Lower lobe of right lung (tissue), 2 donors: Measurements from ENCODE around the gene BRD7. TPM values are rescaled to one million over a fixed set of nuclear protein-coding genes. Genes with fewer than 3 reads are reported as not detected.

Experiments
- ATAC-seq, 2 donors: fragments of 200-7000 bp; cut with Tn5 transposase; one replicate each; pipeline ENCODE4 v1.9.1; 2020 to 2022; ENCODE audit warnings: mild to moderate bottlenecking in 2 of 2, moderate library complexity in 2 of 2
- DNase-seq: peaks from one replicate; pipeline ENCODE4 v3.0.0-alpha.2; 2020
- H3K27ac ChIP-seq: fragments of 200-600 bp; one replicate; pipeline ENCODE4 v1.8.0; 2022
- H3K27me3 ChIP-seq: fragments of 200-600 bp; one replicate; pipeline ENCODE4 v1.8.0; 2022; ENCODE audit warnings: low read depth
- H3K36me3 ChIP-seq: fragments of 200-600 bp; one replicate; pipeline ENCODE4 v1.8.0; 2022; ENCODE audit warnings: mild to moderate bottlenecking
- H3K4me1 ChIP-seq: fragments of 200-600 bp; one replicate; pipeline ENCODE4 v1.8.0; 2022
- H3K4me3 ChIP-seq: fragments of 200-600 bp; one replicate; pipeline ENCODE4 v1.8.0; 2022; ENCODE audit warnings: mild to moderate bottlenecking
- H3K9me3 ChIP-seq: fragments of 200-600 bp; one replicate; pipeline ENCODE4 v1.8.0; 2022
- intact Hi-C: fragments of 100-400 bp; cut with DNase I; formaldehyde crosslinking; loops from one replicate; pipeline ENCODE4 v1.11.0; 2022
- total RNA-seq: library from RNA; stranded (reverse); fragmentation: NEBNext Ultra II Directional; extraction: Animal tissue kit (Norgen Biotek cat#: 25700); gene quantifications from one replicate; pipeline ENCODE4 v1.2.1, GENCODE V29; 2021
- TF ChIP-seq, protein P1 (sequence below): fragments of 200-600 bp; IDR thresholded peaks from one replicate; pipeline ENCODE4 v1.8.0; 2022; ENCODE audit warnings: antibody characterized with exemption, mild to moderate bottlenecking
- donor health status: DM: no; HTN: yes; CAD: no; lungs with severe emphysema.

The BRD7 gene
- total RNA-seq, 1 donor from 2014 or later: 76.3 TPM

DNA sequence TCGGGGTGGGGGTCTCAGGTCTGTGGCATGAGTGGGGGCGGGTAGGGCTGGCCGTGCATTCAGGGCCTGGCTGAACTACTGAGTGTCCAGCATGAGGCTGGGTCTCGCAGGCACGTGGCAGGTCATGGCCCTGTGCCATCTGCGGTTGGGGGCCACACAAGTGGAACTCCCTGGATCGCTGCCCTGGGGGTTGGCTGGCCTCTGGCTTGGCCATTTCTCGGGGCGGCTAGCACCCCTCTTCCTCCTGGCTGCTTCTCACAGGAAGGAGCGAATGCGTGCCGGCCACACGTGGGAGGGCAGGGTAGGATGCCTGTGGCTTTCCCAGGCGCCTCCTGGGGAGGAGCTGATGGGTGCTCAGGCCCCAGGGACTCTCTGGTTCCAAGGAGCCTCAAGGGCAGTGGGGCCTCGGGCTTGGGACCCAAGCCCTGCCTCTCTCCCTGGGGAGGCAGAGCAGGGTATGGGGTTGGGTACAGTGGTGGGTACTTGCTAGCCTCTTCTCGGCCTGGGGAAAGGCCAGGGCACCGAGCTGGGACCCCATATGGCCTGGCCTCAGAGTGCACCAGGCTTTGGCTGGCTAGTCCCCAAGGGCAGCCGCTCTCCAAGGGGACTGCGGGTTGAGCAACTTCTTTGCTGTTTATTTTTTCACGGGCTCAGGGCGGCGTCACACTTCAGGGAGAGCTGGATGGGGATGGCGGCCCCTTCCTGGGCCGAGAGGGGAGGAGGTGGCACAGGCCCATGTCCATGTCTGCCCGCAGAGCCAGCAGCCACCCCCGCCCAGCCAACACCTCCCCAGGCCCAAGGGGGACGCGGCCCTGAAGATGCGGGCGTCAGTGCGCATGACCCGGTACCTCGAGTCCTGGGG is 65.0 kb downstream of the BRD7 start:
- intact Hi-C loops: no loop called here
- peak overlapping the region; percentile 66 for H3K27ac ChIP-seq
- no peaks in the 10 kb centered on the region for H3K9me3 ChIP-seq
- ATAC-seq (peak; percentile 62 to 71), DNase-seq (peak; percentile 68)
- peaks cover 81% of the 10 kb centered on the region for H3K36me3 ChIP-seq
- TF ChIP-seq, protein P1, sequence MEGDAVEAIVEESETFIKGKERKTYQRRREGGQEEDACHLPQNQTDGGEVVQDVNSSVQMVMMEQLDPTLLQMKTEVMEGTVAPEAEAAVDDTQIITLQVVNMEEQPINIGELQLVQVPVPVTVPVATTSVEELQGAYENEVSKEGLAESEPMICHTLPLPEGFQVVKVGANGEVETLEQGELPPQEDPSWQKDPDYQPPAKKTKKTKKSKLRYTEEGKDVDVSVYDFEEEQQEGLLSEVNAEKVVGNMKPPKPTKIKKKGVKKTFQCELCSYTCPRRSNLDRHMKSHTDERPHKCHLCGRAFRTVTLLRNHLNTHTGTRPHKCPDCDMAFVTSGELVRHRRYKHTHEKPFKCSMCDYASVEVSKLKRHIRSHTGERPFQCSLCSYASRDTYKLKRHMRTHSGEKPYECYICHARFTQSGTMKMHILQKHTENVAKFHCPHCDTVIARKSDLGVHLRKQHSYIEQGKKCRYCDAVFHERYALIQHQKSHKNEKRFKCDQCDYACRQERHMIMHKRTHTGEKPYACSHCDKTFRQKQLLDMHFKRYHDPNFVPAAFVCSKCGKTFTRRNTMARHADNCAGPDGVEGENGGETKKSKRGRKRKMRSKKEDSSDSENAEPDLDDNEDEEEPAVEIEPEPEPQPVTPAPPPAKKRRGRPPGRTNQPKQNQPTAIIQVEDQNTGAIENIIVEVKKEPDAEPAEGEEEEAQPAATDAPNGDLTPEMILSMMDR: no peak
- H3K4me1 ChIP-seq: peaks cover 19% of the 10 kb centered on the region
- no peak overlapping the region for H3K4me3 ChIP-seq
- H3K27me3 ChIP-seq: no peaks in the 10 kb centered on the region

DNA sequence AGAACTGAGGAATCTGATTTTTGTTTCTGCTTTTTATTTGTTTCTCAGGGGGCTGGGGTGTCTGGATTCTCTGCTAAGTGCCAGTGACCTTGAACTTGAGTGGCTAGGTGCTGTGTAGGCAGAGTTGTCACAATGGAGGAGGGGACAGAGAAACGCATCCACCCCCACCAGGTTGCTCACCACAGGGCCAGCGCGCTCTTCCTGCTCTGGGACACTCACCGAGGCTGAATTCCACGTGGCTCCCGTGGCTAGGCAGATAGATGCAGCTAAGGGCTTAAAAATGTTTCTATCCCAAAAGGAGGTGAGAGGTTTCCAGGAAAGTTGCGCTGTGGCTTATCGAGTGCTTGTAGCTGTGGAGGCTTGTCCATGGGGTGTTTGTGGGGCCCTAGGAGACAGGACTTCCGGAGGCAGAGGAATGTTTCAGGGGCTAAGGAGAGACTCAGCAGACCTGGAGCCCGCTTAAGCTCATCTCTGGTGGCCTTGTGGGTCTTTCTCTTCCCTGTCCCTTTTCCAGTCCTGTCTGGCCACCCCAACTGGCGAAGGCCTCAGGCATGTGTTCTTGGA is 65.7 kb downstream of the BRD7 start:
- intact Hi-C loops: no loop called here
- peaks cover 81% of the 10 kb centered on the region for H3K36me3 ChIP-seq
- peaks cover 19% of the 10 kb centered on the region for H3K4me1 ChIP-seq
- TF ChIP-seq, protein P1: no peak
- H3K27ac ChIP-seq: peak overlapping the region; percentile 66
- H3K4me3 ChIP-seq: no peak overlapping the region
- DNase-seq: no peak
- ATAC-seq: peak in 1 of 2 donors; percentile 24
- no peaks in the 10 kb centered on the region for H3K27me3 ChIP-seq
- no peaks in the 10 kb centered on the region for H3K9me3 ChIP-seq

DNA sequence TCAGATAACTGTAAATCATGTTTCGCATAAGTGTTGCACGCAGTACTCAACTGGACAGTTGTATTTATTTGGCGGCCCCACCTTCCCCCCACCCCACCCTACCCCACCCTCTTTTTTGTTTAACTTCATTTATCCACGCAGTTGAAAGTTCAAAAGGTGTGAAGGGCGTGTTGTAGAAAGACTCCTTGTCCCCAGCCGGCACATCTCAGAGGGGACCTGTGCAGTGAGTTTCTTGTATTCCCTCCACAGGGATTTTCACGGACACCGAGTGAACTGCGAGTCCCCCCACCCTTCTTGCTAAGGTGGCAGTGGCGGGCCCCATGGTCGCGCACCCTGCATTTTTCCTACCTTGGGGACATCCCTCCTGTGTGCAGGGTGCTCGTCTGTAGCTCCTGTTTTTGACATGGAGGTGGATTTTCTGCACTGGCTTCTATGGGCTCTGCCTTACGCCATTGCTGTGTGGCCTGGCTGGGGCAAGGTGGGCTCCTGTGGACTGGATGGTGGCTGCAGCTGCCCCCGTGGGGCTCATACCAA is 66.2 kb downstream of the BRD7 start:
- H3K36me3 ChIP-seq: peaks cover 84% of the 10 kb centered on the region
- no peak for ATAC-seq
- TF ChIP-seq, protein P1: no peak
- H3K4me3 ChIP-seq: no peak overlapping the region
- no peaks in the 10 kb centered on the region for H3K9me3 ChIP-seq
- H3K27me3 ChIP-seq: no peaks in the 10 kb centered on the region
- H3K27ac ChIP-seq: peak overlapping the region; percentile 66
- H3K4me1 ChIP-seq: peaks cover 19% of the 10 kb centered on the region
- no peak for DNase-seq
- intact Hi-C loops: no loop called here

DNA sequence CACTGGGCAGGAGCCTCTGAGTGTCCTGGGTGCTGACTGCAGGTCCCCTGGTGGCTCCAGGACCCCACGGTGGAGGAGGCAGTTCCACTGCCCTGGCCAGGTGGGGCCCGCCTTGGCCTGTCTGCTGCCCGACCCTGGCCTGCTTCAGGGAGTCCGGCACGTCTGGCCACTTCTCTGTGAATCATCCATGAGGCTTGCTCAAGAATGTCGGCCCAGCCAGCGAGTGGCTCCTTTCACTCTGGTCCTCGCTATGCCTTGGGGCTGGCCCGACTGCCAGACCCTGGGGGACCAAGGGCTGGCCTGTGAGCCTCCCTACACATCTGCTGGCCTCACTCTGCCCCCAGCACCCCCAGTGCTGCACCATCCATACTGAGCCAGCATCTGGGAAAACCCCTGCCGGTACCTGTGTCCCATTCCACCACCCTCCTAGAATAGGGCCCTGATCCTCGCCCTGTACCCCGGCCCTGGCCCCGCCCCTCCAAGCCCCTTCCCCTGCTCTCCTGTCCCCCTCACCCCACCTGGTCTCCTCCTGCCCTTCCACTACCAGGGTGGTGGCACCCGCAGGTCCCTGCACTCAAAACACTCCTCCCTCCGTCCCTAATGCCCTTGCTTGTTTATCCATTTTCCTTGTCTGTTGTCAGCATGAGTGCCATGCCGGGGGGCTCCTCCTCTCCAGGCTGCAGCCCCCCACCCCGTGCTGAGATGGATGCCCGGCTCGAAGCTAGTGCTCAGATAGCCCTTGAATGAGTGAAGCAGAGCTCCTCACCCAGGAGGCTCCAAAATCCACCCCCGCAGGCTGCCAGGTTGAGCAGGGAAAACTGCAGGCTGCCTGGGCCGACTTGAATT is 66.9 kb downstream of the BRD7 start:
- peaks cover 88% of the 10 kb centered on the region for H3K36me3 ChIP-seq
- intact Hi-C loops: no loop called here
- DNase-seq (peak; percentile 46), ATAC-seq (peak; percentile 16 to 48)
- no peak overlapping the region for H3K4me3 ChIP-seq
- H3K4me1 ChIP-seq: peaks cover 19% of the 10 kb centered on the region
- no peak overlapping the region for H3K27ac ChIP-seq
- no peaks in the 10 kb centered on the region for H3K27me3 ChIP-seq
- TF ChIP-seq, protein P1: no peak
- H3K9me3 ChIP-seq: no peaks in the 10 kb centered on the region

- no peak for ATAC-seq
- Histone ChIP-seq H3K27ac (no peak overlapping the region), H3K4me1 (peaks cover 19% of the 10 kb centered on the region), H3K4me3 (no peak overlapping the region), H3K27me3 (no peaks in the 10 kb centered on the region), H3K36me3 (peaks cover 85% of the 10 kb centered on the region), H3K9me3 (no peaks in the 10 kb centered on the region)
- TF ChIP-seq, protein P1: no peak
- intact Hi-C loops: no loop called here
- DNase-seq: peak; percentile 41
Observed at GRCh38 chr16:50300942-50301625, 67.7 kb downstream of the BRD7 start.
